ENCODE results near the gene KEAP1.

The KEAP1 gene

GRCh38 chr19:10521461-10522171 is 18.5 kb upstream of the KEAP1 start:
- no peak for DNase-seq

GRCh38 chr19:10520652-10521318 is 17.6 kb upstream of the KEAP1 start:
- no peak for DNase-seq

- DNase-seq = no peak
Measured at GRCh38 chr19:10519421-10519820, 16.3 kb upstream of the KEAP1 start.

- DNase-seq = no peak
Measured at GRCh38 chr19:10518444-10519361, 15.5 kb upstream of the KEAP1 start.

- DNase-seq = peak in 1 of 2 experiments; percentile 15
Measured at GRCh38 chr19:10517760-10518443, 14.7 kb upstream of the KEAP1 start.

GRCh38 chr19:10517361-10517759 is 14.2 kb upstream of the KEAP1 start, which contains the start of gene S1PR5:
TSS of gene S1PR5 (minus strand) at chr19:10517447. CDS start at chr19:10515011, 2,436 bp downstream.
- DNase-seq = no peak

- no peak for DNase-seq
Measured at GRCh38 chr19:10516671-10517286, 13.6 kb upstream of the KEAP1 start.

GRCh38 chr19:10516064-10516385 is 12.9 kb upstream of the KEAP1 start:
- DNase-seq = no peak

GRCh38 chr19:10514211-10515145 is 11.3 kb upstream of the KEAP1 start:
- peak; percentile 33 to 45 for DNase-seq

- DNase-seq = no peak
Measured at GRCh38 chr19:10513223-10513622, 10.1 kb upstream of the KEAP1 start.

- peak; percentile 71 to 76 for DNase-seq
Measured at GRCh38 chr19:10510301-10510802, 7.2 kb upstream of the KEAP1 start.

- peak; percentile 25 to 59 for DNase-seq
Measured at GRCh38 chr19:10508707-10509106, 5.6 kb upstream of the KEAP1 start.

GRCh38 chr19:10508036-10508435 is 4.9 kb upstream of the KEAP1 start:
- no peak for DNase-seq

GRCh38 chr19:10505583-10506229 is 2.5 kb upstream of the KEAP1 start:
- DNase-seq = peak; percentile 92 to 93

- peak; percentile 90 to 93 for DNase-seq
Measured at GRCh38 chr19:10502524-10503001, 593 bp downstream of the KEAP1 start.

- DNase-seq = peak; percentile 65 to 66
Measured at GRCh38 chr19:10501971-10502523, 1.1 kb downstream of the KEAP1 start.

GRCh38 chr19:10500247-10500592 is 2.9 kb downstream of the KEAP1 start:
- DNase-seq = no peak

- DNase-seq = no peak
Measured at GRCh38 chr19:10499550-10500246, 3.5 kb downstream of the KEAP1 start.

GRCh38 chr19:10497371-10497770 is 5.8 kb downstream of the KEAP1 start:
- DNase-seq = no peak

Data from activated CD4-positive, alpha-beta T cell treated with anti-CD3 and anti-CD28 coated beads, Interleukin-2, amount 50 U/mL, for 48 hours (primary cell).